Ishikawa (cell line): ENCODE data around the gene HGS.

Experiments
- CEBPB ChIP-seq: IDR thresholded peaks from 2 replicates; pipeline ENCODE4 v1.6.1; 2012
- CREB1 ChIP-seq: IDR thresholded peaks from 2 replicates; pipeline ENCODE4 v1.6.1; 2012; ENCODE audit warnings: low read depth
- EGR1 ChIP-seq: IDR thresholded peaks from 2 replicates; pipeline ENCODE4 v1.6.1; 2012
- EP300 ChIP-seq: IDR thresholded peaks from 2 replicates; pipeline ENCODE4 v1.6.1; 2012; ENCODE audit warnings: borderline replicate concordance
- FOXM1 ChIP-seq: IDR thresholded peaks from 2 replicates; pipeline ENCODE4 v1.6.1; 2012; ENCODE audit warnings: low read depth, borderline replicate concordance
- MAX ChIP-seq: IDR thresholded peaks from 2 replicates; pipeline ENCODE4 v1.6.1; 2012
- NFIC ChIP-seq: IDR thresholded peaks from 2 replicates; pipeline ENCODE4 v1.6.1; 2012
- RAD21 ChIP-seq: IDR thresholded peaks from 2 replicates; pipeline ENCODE4 v1.6.1; 2012; ENCODE audit warnings: low read depth
- REST ChIP-seq: IDR thresholded peaks from 2 replicates; pipeline ENCODE4 v1.6.1; 2012; ENCODE audit warnings: low read depth, mild to moderate bottlenecking
- TAF1 ChIP-seq: IDR thresholded peaks from 2 replicates; pipeline ENCODE4 v1.6.1; 2012; ENCODE audit warnings: low read depth, mild to moderate bottlenecking
- TCF12 ChIP-seq: IDR thresholded peaks from 2 replicates; pipeline ENCODE4 v1.6.1; 2012; ENCODE audit warnings: low read depth
- TEAD4 ChIP-seq: IDR thresholded peaks from 2 replicates; pipeline ENCODE4 v1.6.1; 2012
- USF1 ChIP-seq: IDR thresholded peaks from 2 replicates; pipeline ENCODE4 v1.6.1; 2012
- YY1 ChIP-seq: IDR thresholded peaks from 2 replicates; pipeline ENCODE4 v1.6.1; 2012; ENCODE audit warnings: low read depth
- ZBTB7A ChIP-seq: IDR thresholded peaks from 2 replicates; pipeline ENCODE4 v1.6.1; 2012; ENCODE audit warnings: low read depth

Gene HGS

GRCh38 chr17:81638683-81639082, 45.1 kb upstream of the HGS start:
- TF ChIP-seq RAD21, result no peak

GRCh38 chr17:81640011-81640410, 43.8 kb upstream of the HGS start:
- TF ChIP-seq TAF1 (no peak), EGR1 (no peak)

GRCh38 chr17:81641825-81642489, 41.9 kb upstream of the HGS start:
- TF ChIP-seq EP300 (no peak), TEAD4 (no peak), YY1 (no peak), RAD21 (no peak), CREB1 (no peak), NFIC (no peak)

GRCh38 chr17:81644496-81644895, 39.3 kb upstream of the HGS start:
- TF ChIP-seq ZBTB7A (no peak), RAD21 (no peak), USF1 (no peak), EGR1 (no peak), TAF1 (no peak), NFIC (no peak), YY1 (no peak), TEAD4 (no peak), EP300 (no peak), FOXM1 (no peak), REST (no peak), CEBPB (no peak), CREB1 (no peak), TCF12 (no peak), MAX (no peak)

- no peak for TF ChIP-seq TCF12
These were observed 38.5 kb upstream of the HGS start for GRCh38 chr17:81644976-81645952.

- no peak for TF ChIP-seq NFIC
These were observed 36.8 kb upstream of the HGS start for GRCh38 chr17:81646869-81647600.

GRCh38 chr17:81647640-81648012, 36.2 kb upstream of the HGS start:
- TF ChIP-seq NFIC, result no peak
- no peak for TF ChIP-seq TAF1
- TF ChIP-seq EGR1, result no peak
- no peak for TF ChIP-seq RAD21
- TF ChIP-seq TEAD4, result no peak
- no peak for TF ChIP-seq TCF12

GRCh38 chr17:81648013-81648706, 35.7 kb upstream of the HGS start:
- no peak for TF ChIP-seq FOXM1
- TF ChIP-seq TAF1, result no peak
- no peak for TF ChIP-seq YY1
- no peak for TF ChIP-seq RAD21
- no peak for TF ChIP-seq ZBTB7A
- TF ChIP-seq EP300, result no peak
- no peak for TF ChIP-seq USF1
- TF ChIP-seq CEBPB, result no peak
- no peak for TF ChIP-seq TCF12
- no peak for TF ChIP-seq CREB1
- no peak for TF ChIP-seq MAX
- no peak for TF ChIP-seq REST
- TF ChIP-seq TEAD4, result no peak
